Muscle layer of duodenum (tissue), 2 donors: ENCODE measurements around the gene ARID3A.

Experiments used
- H3K27ac ChIP-seq: one replicate; pipeline ENCODE4 v1.7.0; 2013; ENCODE audit warnings: mild to moderate bottlenecking, low read length
- H3K27me3 ChIP-seq: one replicate; pipeline ENCODE4 v1.7.0; 2013; ENCODE audit warnings: low read depth, mild to moderate bottlenecking, control low read depth, low read length
- H3K36me3 ChIP-seq, 2 donors: one replicate each; pipeline ENCODE4 v1.7.0; 2013; ENCODE audit warnings: low read length in 2 of 2, control low read depth in 1 of 2, mild to moderate bottlenecking in 1 of 2; ENCODE audit not compliant: insufficient read depth in 2 of 2, control insufficient read depth in 1 of 2
- H3K4me1 ChIP-seq, 2 donors: one replicate each; pipeline ENCODE4 v1.7.0; 2013; ENCODE audit warnings: low read length in 2 of 2, mild to moderate bottlenecking in 2 of 2, control low read depth in 1 of 2, moderate library complexity in 1 of 2; ENCODE audit not compliant: insufficient read depth in 2 of 2, control insufficient read depth in 1 of 2
- H3K4me3 ChIP-seq, 2 donors: one replicate each; pipeline ENCODE4 v1.7.0; 2013; ENCODE audit warnings: low read length in 2 of 2, low read depth in 1 of 2, mild to moderate bottlenecking in 1 of 2
- H3K9me3 ChIP-seq, 2 donors: one replicate each; pipeline ENCODE4 v1.7.0; 2013; ENCODE audit warnings: low read length in 2 of 2, control low read depth in 1 of 2, mild to moderate bottlenecking in 1 of 2; ENCODE audit not compliant: control insufficient read depth in 1 of 2
- donor health status: healthy.

ARID3A gene

GRCh38 chr19:999379-999719 lies 73.5 kb downstream of the ARID3A start:
- H3K36me3 ChIP-seq = peaks cover 0 to 6% of the 10 kb centered on the region in 2 donors
- H3K4me3 ChIP-seq = no peak overlapping the region
- no peak overlapping the region for H3K27ac ChIP-seq
- no peaks in the 10 kb centered on the region for H3K9me3 ChIP-seq
- H3K4me1 ChIP-seq = peaks cover 0 to 23% of the 10 kb centered on the region in 2 donors
- peaks cover 59% of the 10 kb centered on the region for H3K27me3 ChIP-seq

GRCh38 chr19:1000095-1000494 lies 74.3 kb downstream of the ARID3A start, which contains the start of gene GRIN3B:
Gene GRIN3B (plus strand): TSS chr19:1000419. CDS start chr19:1000438, 19 bp downstream.
- no peak within 1 kb of the TSS for H3K4me3 ChIP-seq
- H3K36me3 ChIP-seq = no peaks in the 10 kb centered on the region
- peaks cover 59% of the 10 kb centered on the region for H3K27me3 ChIP-seq
- no peak within 1 kb of the TSS for H3K27ac ChIP-seq
- H3K4me1 ChIP-seq = peaks cover 0 to 23% of the 10 kb centered on the region in 2 donors
- no peaks in the 10 kb centered on the region for H3K9me3 ChIP-seq

GRCh38 chr19:1000591-1001537 lies 75.0 kb downstream of the ARID3A start:
- no peak overlapping the region for H3K4me3 ChIP-seq
- peaks cover 0 to 20% of the 10 kb centered on the region in 2 donors for H3K4me1 ChIP-seq
- no peak overlapping the region for H3K27ac ChIP-seq
- peaks cover 53% of the 10 kb centered on the region for H3K27me3 ChIP-seq
- H3K9me3 ChIP-seq = no peaks in the 10 kb centered on the region
- H3K36me3 ChIP-seq = no peaks in the 10 kb centered on the region

GRCh38 chr19:1001538-1002166 lies 75.8 kb downstream of the ARID3A start:
- Histone ChIP-seq H3K27ac (no peak overlapping the region), H3K27me3 (peaks cover 45% of the 10 kb centered on the region), H3K9me3 (no peaks in the 10 kb centered on the region), H3K4me1 (peaks cover 0 to 13% of the 10 kb centered on the region in 2 donors), H3K36me3 (no peaks in the 10 kb centered on the region), H3K4me3 (no peak overlapping the region)

- H3K4me1 ChIP-seq = peaks cover 0 to 13% of the 10 kb centered on the region in 2 donors
- H3K27me3 ChIP-seq = peaks cover 38% of the 10 kb centered on the region
- no peak overlapping the region for H3K4me3 ChIP-seq
- H3K9me3 ChIP-seq = no peaks in the 10 kb centered on the region
- H3K27ac ChIP-seq = no peak overlapping the region
- H3K36me3 ChIP-seq = no peaks in the 10 kb centered on the region
Observed at GRCh38 chr19:1002600-1002999, 76.8 kb downstream of the ARID3A start.

- Histone ChIP-seq H3K4me3 (no peak overlapping the region), H3K36me3 (no peaks in the 10 kb centered on the region), H3K27ac (no peak overlapping the region), H3K4me1 (peaks cover 0 to 13% of the 10 kb centered on the region in 2 donors), H3K27me3 (peaks cover 31% of the 10 kb centered on the region), H3K9me3 (no peaks in the 10 kb centered on the region)
Observed at GRCh38 chr19:1003283-1003682, 77.4 kb downstream of the ARID3A start.

- Histone ChIP-seq H3K27ac (no peak overlapping the region), H3K4me1 (peaks cover 0 to 13% of the 10 kb centered on the region in 2 donors), H3K4me3 (no peak overlapping the region), H3K36me3 (peaks cover 0 to 3% of the 10 kb centered on the region in 2 donors), H3K9me3 (no peaks in the 10 kb centered on the region), H3K27me3 (peaks cover 25% of the 10 kb centered on the region)
Observed at GRCh38 chr19:1004204-1004802, 78.5 kb downstream of the ARID3A start.

GRCh38 chr19:1004803-1005664 lies 79.2 kb downstream of the ARID3A start:
- no peaks in the 10 kb centered on the region for H3K9me3 ChIP-seq
- peaks cover 0 to 8% of the 10 kb centered on the region in 2 donors for H3K36me3 ChIP-seq
- H3K4me3 ChIP-seq = no peak overlapping the region
- H3K27ac ChIP-seq = no peak overlapping the region
- peaks cover 22% of the 10 kb centered on the region for H3K27me3 ChIP-seq
- H3K4me1 ChIP-seq = peaks cover 0 to 16% of the 10 kb centered on the region in 2 donors

GRCh38 chr19:1006711-1007398 lies 81.0 kb downstream of the ARID3A start:
- no peak overlapping the region for H3K27ac ChIP-seq
- H3K36me3 ChIP-seq = peaks cover 0 to 25% of the 10 kb centered on the region in 2 donors
- H3K4me3 ChIP-seq = no peak overlapping the region
- no peaks in the 10 kb centered on the region for H3K9me3 ChIP-seq
- H3K4me1 ChIP-seq = peaks cover 0 to 8% of the 10 kb centered on the region in 2 donors
- peaks cover 10% of the 10 kb centered on the region for H3K27me3 ChIP-seq
